GM12872 (cell line): ENCODE data around the gene UBAC2.

Experiments
- CTCF ChIP-seq: IDR thresholded peaks from 3 replicates; pipeline ENCODE4 v1.5.1; 2011; ENCODE audit warnings: low read depth, mild to moderate bottlenecking, low read length, moderate library complexity; ENCODE audit not compliant: insufficient read depth

The UBAC2 gene

DNA sequence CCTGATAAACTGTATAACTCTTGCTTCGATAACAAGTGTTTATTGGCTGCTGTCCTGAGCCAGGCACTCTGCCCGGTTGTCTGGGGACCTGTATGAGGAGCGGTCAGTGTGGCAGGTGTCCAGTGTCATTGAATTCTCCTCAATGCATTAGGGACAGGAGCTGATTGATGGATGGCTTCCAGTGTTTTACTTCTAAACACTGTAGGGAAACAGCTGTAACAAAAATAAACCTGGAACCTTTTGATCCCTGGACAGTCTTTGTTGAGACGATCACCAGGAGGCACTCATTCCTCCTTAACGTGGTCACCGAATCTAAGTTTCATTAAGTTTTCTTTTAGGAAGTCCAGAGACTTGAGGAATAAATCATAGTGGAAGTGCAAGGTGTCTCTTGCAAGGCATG lies 17.9 kb downstream of the UBAC2 start:
- no peak for TF ChIP-seq CTCF

DNA sequence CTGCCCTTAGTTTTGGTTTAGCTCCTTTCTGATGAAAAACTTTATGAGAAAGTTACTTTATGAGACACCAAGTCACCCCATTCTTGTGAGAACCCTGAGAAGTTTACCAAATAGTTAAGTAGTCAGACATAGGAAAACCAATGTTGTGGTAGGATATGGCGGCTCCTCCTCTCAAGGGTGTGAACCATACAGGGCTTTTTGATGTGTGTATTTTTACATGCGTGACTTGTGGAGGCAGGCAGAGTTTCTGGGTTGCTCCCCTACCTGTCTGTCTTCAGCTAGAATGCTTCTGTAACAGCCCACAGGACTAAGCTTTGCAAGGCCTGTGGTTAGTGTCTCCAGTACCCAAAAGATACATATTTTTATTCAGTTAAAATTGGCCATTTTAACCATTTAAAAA lies 18.3 kb downstream of the UBAC2 start:
- no peak for TF ChIP-seq CTCF

DNA sequence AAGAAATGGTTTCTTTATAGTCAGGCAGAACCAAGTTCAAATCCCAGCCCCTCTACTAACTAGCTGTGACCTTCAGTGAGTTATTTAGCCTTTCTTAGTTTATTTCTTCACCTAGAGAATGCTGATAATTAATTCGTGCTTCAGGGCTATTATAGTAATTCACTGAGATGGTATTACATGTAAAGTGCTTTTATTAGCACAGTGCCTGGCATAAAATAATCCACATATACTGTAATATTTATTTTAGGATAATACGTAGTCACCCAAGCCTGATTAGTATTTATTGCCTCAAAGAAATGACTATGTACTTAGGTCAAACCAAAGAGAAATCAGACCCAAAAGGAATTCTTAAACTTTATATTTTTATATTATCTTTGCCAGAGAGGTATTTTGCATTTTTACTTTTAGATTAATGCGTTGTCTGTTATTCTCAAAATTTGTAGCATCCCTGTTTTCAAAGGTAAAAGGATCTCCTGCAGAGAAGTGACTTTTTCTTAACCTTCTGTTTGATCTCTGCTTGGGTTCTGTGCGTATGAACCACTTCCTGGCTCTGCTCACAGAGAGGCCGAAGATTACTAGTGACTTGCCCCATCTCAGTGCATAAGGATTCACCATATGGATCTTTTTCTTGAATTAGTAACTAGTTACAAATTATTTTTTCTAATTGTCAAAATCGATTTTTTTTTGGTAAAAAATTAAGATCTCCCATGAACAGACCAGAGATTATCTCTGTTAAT lies 19.7 kb downstream of the UBAC2 start:
- TF ChIP-seq CTCF: no peak

- no peak for TF ChIP-seq CTCF
These were observed 21.0 kb downstream of the UBAC2 start for GRCh38 chr13:99221567-99222239.

GRCh38 chr13:99223587-99223986 lies 22.9 kb downstream of the UBAC2 start:
- no peak for TF ChIP-seq CTCF

DNA sequence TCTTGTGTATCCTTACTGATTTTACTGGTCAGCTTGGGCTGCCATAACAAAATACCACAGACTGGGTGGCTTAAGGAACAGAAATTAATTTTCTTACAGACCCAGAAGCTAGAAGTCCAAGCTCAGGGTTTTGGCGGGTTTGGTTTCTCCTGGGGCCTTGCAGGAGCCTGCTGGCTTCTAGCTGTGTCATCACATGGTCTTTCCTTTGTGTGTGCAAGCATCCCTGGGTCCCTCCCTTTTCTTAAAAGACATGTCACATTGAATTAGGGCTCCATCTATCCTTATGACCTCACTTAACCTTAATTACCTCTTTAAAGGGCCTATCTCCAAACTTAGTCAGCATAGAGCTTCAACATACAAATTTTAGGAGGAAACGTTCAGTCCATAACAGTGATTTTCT lies 23.4 kb downstream of the UBAC2 start:
- TF ChIP-seq CTCF: no peak

DNA sequence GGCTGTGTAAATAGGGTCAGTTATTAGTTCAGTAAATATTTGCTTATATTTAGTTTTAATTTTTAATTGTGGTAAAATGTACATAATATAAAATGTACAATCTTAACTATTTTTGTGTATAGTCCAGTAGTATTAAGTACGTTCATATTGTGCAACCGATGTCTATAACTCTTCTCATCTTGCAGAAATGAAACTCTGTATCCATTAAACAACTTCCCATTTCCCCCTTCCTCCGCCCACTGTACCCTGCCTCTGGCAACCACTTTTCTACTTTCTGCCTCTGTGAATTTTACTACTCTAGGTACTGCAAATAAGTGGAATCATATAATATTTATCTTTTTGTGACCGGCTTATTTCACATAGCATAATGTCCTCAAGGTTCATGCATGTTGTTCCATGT lies 24.4 kb downstream of the UBAC2 start:
- TF ChIP-seq CTCF: no peak
